CD4-positive, alpha-beta T cell (primary cell): ENCODE results near the gene ATP5PO. TPM values are rescaled to one million over a fixed set of nuclear protein-coding genes. Genes with fewer than 3 reads are reported as not detected.

Experiments used
- ATAC-seq: fragments of 200-7000 bp; cut with Tn5 transposase; one replicate; pipeline ENCODE4 v1.10.0; 2022; ENCODE audit warnings: mild to moderate bottlenecking; ENCODE audit not compliant: poor library complexity
- CTCF ChIA-PET: fragments of 350-600 bp; sonication (Branson Sonifier 250); formaldehyde crosslinking; loops from one replicate; lab custom pipeline; 2021; ENCODE audit warnings: antibody characterized with exemption, inconsistent platforms; lab: Charles Lee
- POLR2A ChIA-PET: fragments of 350-600 bp; sonication (Branson Sonifier 250); formaldehyde crosslinking; loops from one replicate; lab custom pipeline; 2021; ENCODE audit warnings: antibody characterized with exemption, inconsistent platforms; lab: Charles Lee
- DNase-seq, 14 experiments: peaks; one replicate each; pipeline ENCODE4 v3.0.0-alpha.2; 2013 to 2020; ENCODE audit warnings: mixed read lengths in 2 of 14
- H3K27ac ChIP-seq, 2 donors: one replicate each; pipeline versions ENCODE4 v1.5.1 to v1.7.0; 2013; ENCODE audit warnings: low read length in 2 of 2, low read depth in 1 of 2, mild to moderate bottlenecking in 1 of 2
- H3K27me3 ChIP-seq, 2 experiments: 1 replicate in 1 of 2; 2 replicates in 1 of 2; pipeline versions ENCODE4 v1.6.1 to v1.7.0; 2013; ENCODE audit warnings: low read length in 2 of 2, control low read depth in 1 of 2, mild to moderate bottlenecking in 1 of 2, moderate library complexity in 1 of 2; ENCODE audit not compliant: insufficient read depth in 2 of 2, control insufficient read depth in 1 of 2
- H3K36me3 ChIP-seq: one replicate; pipeline ENCODE4 v1.6.1; 2013; ENCODE audit warnings: low read length, control low read depth; ENCODE audit not compliant: insufficient read depth
- H3K4me1 ChIP-seq: one replicate; pipeline ENCODE4 v1.6.1; 2013; ENCODE audit warnings: low read length, control low read depth; ENCODE audit not compliant: insufficient read depth
- H3K4me3 ChIP-seq: one replicate; pipeline ENCODE4 v1.5.1; 2013; ENCODE audit warnings: mild to moderate bottlenecking, low read length, moderate library complexity
- H3K9me3 ChIP-seq, 2 experiments: 1 replicate in 1 of 2; 2 replicates in 1 of 2; pipeline versions ENCODE4 v1.6.1 to v1.7.0; 2013; ENCODE audit warnings: low read length in 2 of 2, mild to moderate bottlenecking in 2 of 2, control low read depth in 1 of 2, moderate library complexity in 1 of 2; ENCODE audit not compliant: control insufficient read depth in 1 of 2, insufficient read depth in 1 of 2
- H3K27ac Mint-ChIP-seq: one replicate; pipeline ENCODE4 v1.8.0; 2020; ENCODE audit warnings: mixed read lengths
- H3K27me3 Mint-ChIP-seq: one replicate; pipeline ENCODE4 v1.8.0; 2021; ENCODE audit warnings: mixed read lengths
- H3K36me3 Mint-ChIP-seq: one replicate; pipeline ENCODE4 v1.8.0; 2021; ENCODE audit warnings: low read depth, mixed read lengths
- H3K4me1 Mint-ChIP-seq: one replicate; pipeline ENCODE4 v1.8.0; 2021; ENCODE audit warnings: low read depth, mixed read lengths
- H3K4me3 Mint-ChIP-seq: one replicate; pipeline ENCODE4 v1.8.0; 2020; ENCODE audit warnings: mild to moderate bottlenecking, mixed read lengths
- H3K9me3 Mint-ChIP-seq: one replicate; pipeline ENCODE4 v1.8.0; 2020; ENCODE audit warnings: mixed read lengths
- CTCF ChIP-seq: fragments of 200-600 bp; IDR thresholded peaks from one replicate; pipeline ENCODE4 v1.8.0; 2022; ENCODE audit warnings: antibody characterized with exemption, mild to moderate bottlenecking
- intact Hi-C, 2 experiments: fragments of 100-400 bp; cut with DNase I in 1 of 2; cut with micrococcal nuclease in 1 of 2; formaldehyde crosslinking; loops; one replicate each; pipeline versions ENCODE4 v1.15.1 to v1.9.0; 2023 to 2025; cut with DNase I, micrococcal nuclease
- total RNA-seq, 174 experiments: library from RNA in 2 of 174; stranded (reverse) in 2 of 174; gene quantifications; one replicate each; pipeline ENCODE4 v1.2.3 and lab custom pipeline; 2021 to 2026

The ATP5PO gene
- total RNA-seq, 2 experiments from 2014 or later = 143 to 149 TPM

GRCh38 chr21:33937146-33937545 is 21.5 kb upstream of the ATP5PO start:
- Histone ChIP-seq H3K27me3 (no peaks in the 10 kb centered on the region), H3K4me1 (peaks cover 84% of the 10 kb centered on the region), H3K9me3 (no peaks in the 10 kb centered on the region), H3K4me3 (peak overlapping the region; percentile 35), H3K36me3 (peaks cover 9% of the 10 kb centered on the region), H3K27ac (peak overlapping the region; percentile 71 to 95)
- Mint-ChIP-seq H3K36me3 (peaks cover 49% of the 10 kb centered on the region), H3K4me3 (peak overlapping the region; percentile 81), H3K4me1 (peaks cover 88% of the 10 kb centered on the region), H3K27me3 (no peaks in the 10 kb centered on the region), H3K9me3 (no peaks in the 10 kb centered on the region), H3K27ac (peak overlapping the region; percentile 98)
- DNase-seq (peak in 3 of 14 experiments; percentile 36 to 39 (median 37)), ATAC-seq (peak; percentile 9)
- CTCF ChIA-PET = interaction anchor here (0.8 to 3.8 kb wide), 5 partner anchors 8 to 261 kb away, joined by 3 to 50 read pairs (median 5); no protein-coding TSS in a partner anchor
- intact Hi-C loops = loop anchor here (5.0 kb wide), 1 partner anchor 40 kb away; no protein-coding TSS in a partner anchor
- no peak for TF ChIP-seq CTCF
- POLR2A ChIA-PET = interaction anchor here (0.7 to 10.1 kb wide), 12 partner anchors 9 to 411 kb away, joined by 3 to 519 read pairs (median 6); partner anchors contain the start of genes MRPS6 and SLC5A3

GRCh38 chr21:33936301-33937038 is 20.9 kb upstream of the ATP5PO start:
- Mint-ChIP-seq H3K9me3 (no peaks in the 10 kb centered on the region), H3K4me1 (peaks cover 94% of the 10 kb centered on the region), H3K27me3 (no peaks in the 10 kb centered on the region), H3K4me3 (peak overlapping the region; percentile 81), H3K27ac (peak overlapping the region; percentile 98), H3K36me3 (peaks cover 56% of the 10 kb centered on the region)
- DNase-seq (peak; percentile 35 to 89 (median 68)), ATAC-seq (peak; percentile 76)
- Histone ChIP-seq H3K36me3 (peaks cover 9% of the 10 kb centered on the region), H3K27ac (peak overlapping the region; percentile 71 to 95), H3K4me1 (peaks cover 84% of the 10 kb centered on the region), H3K4me3 (peak overlapping the region; percentile 35), H3K9me3 (no peaks in the 10 kb centered on the region), H3K27me3 (no peaks in the 10 kb centered on the region)
- no peak for TF ChIP-seq CTCF
- intact Hi-C loops = loop anchor here (1.0 to 5.0 kb wide), 2 partner anchors 11 to 41 kb away; no protein-coding TSS in a partner anchor
- ChIA-PET CTCF (interaction anchor here (0.8 to 3.8 kb wide), 7 partner anchors 9 to 411 kb away, joined by 3 to 50 read pairs (median 4); no protein-coding TSS in a partner anchor), POLR2A (interaction anchor here (0.6 to 10.1 kb wide), 16 partner anchors 10 to 411 kb away, joined by 3 to 519 read pairs (median 5); partner anchors contain the start of genes MRPS6 and SLC5A3)

GRCh38 chr21:33932731-33933130 is 17.1 kb upstream of the ATP5PO start:
- H3K4me3 Mint-ChIP-seq = peak overlapping the region; percentile 94
- TF ChIP-seq CTCF = no peak
- H3K4me1 Mint-ChIP-seq = peaks cover 67% of the 10 kb centered on the region
- ChIA-PET POLR2A (interaction anchor here (0.9 to 10.1 kb wide), 9 partner anchors 8 to 197 kb away, joined by 3 to 519 read pairs (median 5); partner anchors contain the start of genes MRPS6 and SLC5A3), CTCF (interaction anchor here (0.9 to 4.0 kb wide), 4 partner anchors 9 to 196 kb away, joined by 3 to 24 read pairs (median 14); no protein-coding TSS in a partner anchor)
- H3K27ac Mint-ChIP-seq = peak overlapping the region; percentile 98
- Histone ChIP-seq H3K4me3 (peak overlapping the region; percentile 71), H3K9me3 (no peaks in the 10 kb centered on the region), H3K36me3 (peaks cover 4% of the 10 kb centered on the region), H3K27ac (peak overlapping the region; percentile 88 to 95), H3K4me1 (peaks cover 51% of the 10 kb centered on the region), H3K27me3 (no peaks in the 10 kb centered on the region)
- no peak for ATAC-seq
- H3K36me3 Mint-ChIP-seq = peaks cover 38% of the 10 kb centered on the region
- H3K27me3 Mint-ChIP-seq = no peaks in the 10 kb centered on the region
- peak in 1 of 14 experiments; percentile 30 for DNase-seq
- H3K9me3 Mint-ChIP-seq = no peaks in the 10 kb centered on the region
- intact Hi-C loops = loop anchor here (2.0 kb wide), 2 partner anchors 14 to 16 kb away; no protein-coding TSS in a partner anchor
